HFFc6 (cell line): ENCODE data around the gene ADD3. TPM values are rescaled to one million over a fixed set of nuclear protein-coding genes. Genes with fewer than 3 reads are reported as not detected.
A peak's percentile ranks its signal among the peaks of the same experiment; 100 is the strongest.

Experiments used
- DNase-seq: peaks from one replicate; pipeline ENCODE4 v3.0.0-alpha.2; 2018
- H3K27ac Mint-ChIP-seq: 2 replicates; pipeline ENCODE4 v1.8.0; 2020; ENCODE audit warnings: mild to moderate bottlenecking, mixed read lengths
- H3K27me3 Mint-ChIP-seq: 2 replicates; pipeline ENCODE4 v1.8.0; 2021; ENCODE audit warnings: mild to moderate bottlenecking, moderate library complexity, mixed read lengths; ENCODE audit not compliant: insufficient read depth
- H3K36me3 Mint-ChIP-seq: 2 replicates; pipeline ENCODE4 v1.8.0; 2021; ENCODE audit warnings: low read depth, mixed read lengths
- H3K4me1 Mint-ChIP-seq: 2 replicates; pipeline ENCODE4 v1.8.0; 2020; ENCODE audit warnings: low read depth, mixed read lengths
- H3K4me3 Mint-ChIP-seq: 2 replicates; pipeline ENCODE4 v1.8.0; 2020; ENCODE audit warnings: mild to moderate bottlenecking, moderate library complexity, mixed read lengths
- H3K9me3 Mint-ChIP-seq: 2 replicates; pipeline ENCODE4 v1.8.0; 2020; ENCODE audit warnings: mild to moderate bottlenecking, mixed read lengths
- total RNA-seq, 6 experiments: library from RNA; stranded (reverse); fragmentation: NEBNext Ultra II Directional; extraction: Animal tissue kit (Norgen Biotek cat#: 25700); gene quantifications; 2 replicates in 1 of 6; 3 replicates in 5 of 6; pipeline ENCODE4 v1.2.3, GENCODE V29; 2021
- TF ChIP-seq, protein P1 (sequence below): fragments of 200-600 bp; sonication (generic); IDR thresholded peaks from 2 replicates; pipeline ENCODE4 v1.5.0; 2021; ENCODE audit warnings: antibody characterized with exemption, mild to moderate bottlenecking

The ADD3 gene
- total RNA-seq, 6 experiments from 2014 or later, result 46.4 to 57.4 (median 51.5) TPM

DNA sequence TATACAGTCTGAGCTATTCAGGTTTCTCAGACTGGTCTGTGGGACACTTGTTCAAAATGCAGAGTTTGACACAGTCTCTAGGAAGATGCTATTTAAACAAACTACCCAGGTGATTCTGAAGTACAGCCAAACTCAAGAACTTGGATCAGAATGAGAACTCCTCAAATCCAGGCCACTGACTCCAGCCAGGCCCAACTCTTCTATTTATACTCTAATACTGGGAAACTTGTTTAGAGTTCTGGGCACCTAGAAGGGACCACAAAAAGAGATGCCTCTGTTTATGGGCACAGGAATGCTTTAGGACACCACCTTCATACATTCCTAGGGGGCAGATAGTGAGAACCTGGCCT lies 40.1 kb upstream of the ADD3 start:
- Mint-ChIP-seq H3K27ac (peak overlapping the region; percentile 85), H3K4me1 (peaks cover 55% of the 10 kb centered on the region), H3K36me3 (no peaks in the 10 kb centered on the region), H3K4me3 (peak overlapping the region; percentile 80), H3K9me3 (no peaks in the 10 kb centered on the region), H3K27me3 (no peaks in the 10 kb centered on the region)
- TF ChIP-seq, protein P1, sequence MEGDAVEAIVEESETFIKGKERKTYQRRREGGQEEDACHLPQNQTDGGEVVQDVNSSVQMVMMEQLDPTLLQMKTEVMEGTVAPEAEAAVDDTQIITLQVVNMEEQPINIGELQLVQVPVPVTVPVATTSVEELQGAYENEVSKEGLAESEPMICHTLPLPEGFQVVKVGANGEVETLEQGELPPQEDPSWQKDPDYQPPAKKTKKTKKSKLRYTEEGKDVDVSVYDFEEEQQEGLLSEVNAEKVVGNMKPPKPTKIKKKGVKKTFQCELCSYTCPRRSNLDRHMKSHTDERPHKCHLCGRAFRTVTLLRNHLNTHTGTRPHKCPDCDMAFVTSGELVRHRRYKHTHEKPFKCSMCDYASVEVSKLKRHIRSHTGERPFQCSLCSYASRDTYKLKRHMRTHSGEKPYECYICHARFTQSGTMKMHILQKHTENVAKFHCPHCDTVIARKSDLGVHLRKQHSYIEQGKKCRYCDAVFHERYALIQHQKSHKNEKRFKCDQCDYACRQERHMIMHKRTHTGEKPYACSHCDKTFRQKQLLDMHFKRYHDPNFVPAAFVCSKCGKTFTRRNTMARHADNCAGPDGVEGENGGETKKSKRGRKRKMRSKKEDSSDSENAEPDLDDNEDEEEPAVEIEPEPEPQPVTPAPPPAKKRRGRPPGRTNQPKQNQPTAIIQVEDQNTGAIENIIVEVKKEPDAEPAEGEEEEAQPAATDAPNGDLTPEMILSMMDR, result no peak
- DNase-seq, result no peak

GRCh38 chr10:109968953-109969759 lies 38.6 kb upstream of the ADD3 start:
- H3K27ac Mint-ChIP-seq, result no peak overlapping the region
- peaks cover 44% of the 10 kb centered on the region for H3K4me1 Mint-ChIP-seq
- no peaks in the 10 kb centered on the region for H3K36me3 Mint-ChIP-seq
- H3K27me3 Mint-ChIP-seq, result no peaks in the 10 kb centered on the region
- no peak for DNase-seq
- H3K9me3 Mint-ChIP-seq, result no peaks in the 10 kb centered on the region
- no peak overlapping the region for H3K4me3 Mint-ChIP-seq
- TF ChIP-seq, protein P1, result no peak

DNA sequence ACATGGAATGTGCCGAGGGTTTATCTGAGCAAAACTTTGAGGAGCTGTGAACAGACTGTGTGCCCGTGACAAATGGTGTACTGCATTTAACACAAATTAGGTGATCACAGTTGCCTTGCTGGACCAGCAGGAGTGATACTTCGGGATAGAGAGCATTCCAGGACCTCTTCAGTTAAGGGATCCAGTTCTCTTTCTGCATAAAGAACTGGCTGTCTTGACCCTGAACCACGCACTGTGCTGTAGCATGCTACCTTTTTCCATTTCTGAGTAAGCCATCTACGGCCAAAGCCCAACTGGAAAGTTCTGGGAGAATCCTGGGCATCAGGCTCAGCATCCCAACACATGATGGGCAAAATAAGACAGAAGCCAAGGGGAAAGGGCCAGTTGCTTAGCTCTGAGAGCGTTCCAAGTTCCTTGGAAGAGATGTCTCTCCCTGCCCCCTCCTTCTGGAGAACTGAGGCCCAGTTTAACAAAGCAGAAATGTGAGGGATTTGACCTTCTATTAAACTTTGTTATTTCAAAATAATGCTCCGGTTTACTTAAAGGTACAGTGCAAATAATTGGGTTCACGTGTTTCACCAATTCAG lies 37.9 kb upstream of the ADD3 start:
- TF ChIP-seq, protein P1, result no peak
- DNase-seq, result no peak
- H3K9me3 Mint-ChIP-seq, result no peaks in the 10 kb centered on the region
- no peaks in the 10 kb centered on the region for H3K36me3 Mint-ChIP-seq
- H3K4me1 Mint-ChIP-seq, result peaks cover 48% of the 10 kb centered on the region
- H3K4me3 Mint-ChIP-seq, result no peak overlapping the region
- no peaks in the 10 kb centered on the region for H3K27me3 Mint-ChIP-seq
- no peak overlapping the region for H3K27ac Mint-ChIP-seq

DNA sequence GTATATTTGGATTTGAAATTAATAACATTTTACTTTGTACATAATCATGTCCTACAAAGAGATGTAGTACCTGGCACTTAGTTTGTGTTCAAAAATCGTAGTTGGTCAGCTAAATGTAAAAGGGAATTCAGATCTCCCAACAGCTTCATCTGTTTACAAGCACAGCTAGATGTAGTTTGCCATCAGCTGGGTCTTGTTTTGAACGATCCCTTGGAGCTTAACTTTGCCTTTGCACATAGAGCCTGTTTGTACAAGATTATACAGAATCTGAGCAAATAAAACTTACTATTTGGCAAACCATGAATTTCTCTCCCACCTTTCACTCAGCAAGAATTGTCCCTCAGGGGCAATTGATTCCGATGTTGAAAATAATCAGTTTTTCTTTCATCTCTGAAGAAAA lies 36.1 kb upstream of the ADD3 start:
- no peaks in the 10 kb centered on the region for H3K27me3 Mint-ChIP-seq
- H3K9me3 Mint-ChIP-seq, result no peaks in the 10 kb centered on the region
- TF ChIP-seq, protein P1, result no peak
- no peaks in the 10 kb centered on the region for H3K36me3 Mint-ChIP-seq
- no peak overlapping the region for H3K4me3 Mint-ChIP-seq
- DNase-seq, result no peak
- H3K4me1 Mint-ChIP-seq, result peaks cover 52% of the 10 kb centered on the region
- H3K27ac Mint-ChIP-seq, result no peak overlapping the region

GRCh38 chr10:109972372-109973001 lies 35.3 kb upstream of the ADD3 start:
- TF ChIP-seq, protein P1, result no peak
- Mint-ChIP-seq H3K4me1 (peaks cover 52% of the 10 kb centered on the region), H3K9me3 (no peaks in the 10 kb centered on the region), H3K4me3 (no peak overlapping the region), H3K27ac (no peak overlapping the region), H3K36me3 (no peaks in the 10 kb centered on the region), H3K27me3 (no peaks in the 10 kb centered on the region)
- no peak for DNase-seq
